Hematopoietic multipotent progenitor cell treated with erythropoietin and hydrocortisone succinate and interleukin-3 and kit ligand, for 17 days (in vitro differentiated cells): ENCODE measurements around the gene HSPA4L.

ENCODE experiments used
- DNase-seq: peaks from one replicate; pipeline ENCODE4 v3.0.0-alpha.2; 2015; ENCODE audit warnings: low spot score

Gene HSPA4L

GRCh38 chr4:127870281-127870680 lies 88.2 kb downstream of the HSPA4L start:
- no peak for DNase-seq

- no peak for DNase-seq
Measured at GRCh38 chr4:127870688-127871087, 88.6 kb downstream of the HSPA4L start.

GRCh38 chr4:127875791-127876190 lies 93.7 kb downstream of the HSPA4L start:
- no peak for DNase-seq

GRCh38 chr4:127880763-127881562 lies 98.8 kb downstream of the HSPA4L start, which contains the start of gene PLK4:
PLK4 (plus strand) TSS chr4:127880893; CDS start chr4:127881135, 242 bp downstream.
- DNase-seq = peak; percentile 97

GRCh38 chr4:127881563-127881864 lies 99.4 kb downstream of the HSPA4L start:
- DNase-seq = no peak

GRCh38 chr4:127888559-127888958 lies 106.4 kb downstream of the HSPA4L start:
- DNase-seq = no peak

GRCh38 chr4:127889903-127890302 lies 107.8 kb downstream of the HSPA4L start:
- no peak for DNase-seq
